D721Med (cell line): Measurements from ENCODE around the gene WASHC2C.
"Not testable (repeated sequence)": the region's sequence is repeated elsewhere in the genome, so short reads cannot be mapped to it uniquely, and the experiment has no call there.

Experiments
- DNase-seq: peaks from one replicate; pipeline ENCODE4 v3.0.0; 2011; ENCODE audit warnings: low spot score; ENCODE audit not compliant: insufficient read length
- FAIRE-seq: peaks from 2 replicates; lab custom pipeline; 2011; peaks lifted over from hg19 to GRCh38; lab: Jason Lieb, UNC
- CTCF ChIP-seq: IDR thresholded peaks from 2 replicates; pipeline ENCODE4 v1.5.1; 2012; ENCODE audit warnings: mild to moderate bottlenecking, control low read depth; ENCODE audit not compliant: insufficient read depth; ENCODE audit errors: missing control alignments

Gene WASHC2C

GRCh38 chr10:45811075-45811474 is 84.0 kb downstream of the WASHC2C start:
- no peak for DNase-seq
- FAIRE-seq, result no peak
- TF ChIP-seq CTCF, result no peak

- not testable (repeated sequence) for DNase-seq, FAIRE-seq
Measured at GRCh38 chr10:45812959-45813358, 85.9 kb downstream of the WASHC2C start.

- DNase-seq, FAIRE-seq: not testable (repeated sequence)
Measured at GRCh38 chr10:45814146-45814545, 87.1 kb downstream of the WASHC2C start.

DNA sequence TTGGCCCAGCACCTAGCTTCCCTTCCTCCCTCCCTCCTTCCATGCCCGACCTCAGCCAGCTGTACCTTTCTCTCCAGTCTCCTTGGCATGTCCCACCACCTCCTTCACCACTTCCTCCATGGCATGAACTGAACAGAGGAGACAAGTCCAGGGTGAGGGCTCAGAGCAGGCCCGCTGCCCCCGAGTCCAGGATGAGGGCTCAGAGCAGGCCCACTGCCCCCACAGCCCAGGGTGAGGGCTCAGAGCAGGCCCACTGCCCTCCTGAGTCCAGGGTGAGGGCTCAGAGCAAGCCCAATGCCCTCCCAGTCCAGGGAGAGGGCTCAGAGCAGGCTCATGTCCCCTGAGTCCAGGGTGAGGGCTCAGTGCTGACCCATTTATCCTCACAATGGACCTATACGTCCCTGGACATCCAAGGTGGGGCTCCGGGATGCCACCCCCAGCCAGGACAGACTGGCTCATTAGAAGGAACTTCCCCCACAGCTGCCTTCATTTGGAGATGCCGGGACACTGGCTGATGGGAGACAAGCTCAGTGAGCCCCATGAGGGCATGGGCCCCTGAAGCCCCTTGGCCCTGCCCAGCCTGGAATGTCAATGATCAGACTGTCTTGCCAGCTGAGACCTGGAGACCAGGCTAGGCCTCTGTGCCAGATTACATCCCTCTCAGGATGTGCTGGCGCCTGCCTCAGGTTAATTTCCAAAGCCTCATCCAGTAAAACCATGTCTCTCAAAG is 90.2 kb downstream of the WASHC2C start:
- DNase-seq, result no peak
- no peak for TF ChIP-seq CTCF
- no peak for FAIRE-seq

GRCh38 chr10:45817912-45818311 is 90.8 kb downstream of the WASHC2C start:
- DNase-seq (no peak), FAIRE-seq (no peak)
- TF ChIP-seq CTCF, result no peak

DNA sequence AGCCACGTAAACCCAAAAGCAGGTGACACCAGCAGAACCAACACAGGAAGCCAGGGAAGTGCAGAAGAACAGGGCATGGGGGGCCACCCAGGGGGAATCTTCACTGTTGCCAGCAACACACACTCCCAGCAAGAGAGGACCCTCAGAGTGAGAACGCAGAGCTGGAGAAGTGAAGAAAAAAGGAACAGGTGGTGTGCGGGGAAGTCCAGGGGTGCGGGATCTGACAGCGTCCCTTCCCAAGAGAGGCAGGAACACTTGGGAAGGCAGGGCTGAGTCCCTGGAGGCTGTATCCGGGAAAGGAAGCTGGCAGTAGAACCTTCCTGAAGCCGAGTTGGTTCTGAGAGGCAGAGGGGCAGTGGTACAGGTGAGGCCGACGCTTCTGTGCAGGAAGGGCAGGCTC is 92.5 kb downstream of the WASHC2C start:
- TF ChIP-seq CTCF, result no peak
- FAIRE-seq (no peak), DNase-seq (no peak)

GRCh38 chr10:45820107-45820830 is 93.2 kb downstream of the WASHC2C start:
- not testable (repeated sequence) for FAIRE-seq

GRCh38 chr10:45822918-45823317 is 95.9 kb downstream of the WASHC2C start:
- not testable (repeated sequence) for FAIRE-seq, DNase-seq

More at GRCh38 chr10:45820107-45820830, 93.2 kb downstream of the WASHC2C start:
- not testable (repeated sequence) for DNase-seq
